ENCODE measurements around the gene IL9. TPM values are rescaled to one million over a fixed set of nuclear protein-coding genes. Genes with fewer than 3 reads are reported as not detected.

IL9 gene
- total and polyA plus RNA-seq, 2 of the 4 experiments (the other 2 are of a cell fraction) = not detected

DNA sequence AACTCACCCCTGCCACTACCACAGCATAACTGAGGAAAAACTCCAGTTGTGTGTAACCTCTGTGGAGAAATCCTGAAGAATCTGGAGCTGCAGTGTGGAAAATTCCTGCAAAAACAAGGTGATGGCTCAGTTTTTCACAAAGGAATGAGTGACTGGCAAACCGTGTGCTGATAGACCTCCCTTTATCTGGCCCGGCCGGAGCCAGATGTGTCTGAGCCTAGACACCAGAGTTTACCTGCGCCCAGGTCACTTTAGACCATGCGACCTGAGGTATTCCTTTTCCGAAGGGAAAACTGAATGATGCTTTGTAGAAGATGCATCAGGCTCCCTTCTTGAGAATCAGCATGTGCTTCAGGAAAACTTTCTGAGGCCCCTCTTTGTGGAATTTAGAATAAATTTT is 45.0 kb downstream of the IL9 start:
- no peaks in the 10 kb centered on the region; the same call in 1 of the 2 replicates for H3K27me3 ChIP-seq (ENCODE audit: control insufficient read depth, insufficient read depth, low read length)
- no peak overlapping the region for H2BK20ac ChIP-seq (ENCODE audit: low read depth, low read length)
- dilution Hi-C loops (cut with HindIII; ENCODE audit: low sequenced_read_pairs, unreplicated experiment) = no loop called here
- no peak overlapping the region for H2AK5ac ChIP-seq (ENCODE audit: low read depth, low read length)
- no peaks in the 10 kb centered on the region for H4K20me1 ChIP-seq (ENCODE audit: insufficient read depth, low read length)
- no peak overlapping the region for H4K5ac ChIP-seq (ENCODE audit: low read depth, low read length)
- H3K79me1 ChIP-seq (ENCODE audit: low read depth in 1 of 2, low read length in 2 of 2) = no peaks in the 10 kb centered on the region
- no peak overlapping the region for H3K9ac ChIP-seq (ENCODE audit: low read depth, low read length)
- in situ Hi-C loops (cut with MboI; ENCODE audit: low sequenced_read_pairs) = no loop called here
- no peaks in the 10 kb centered on the region for H3K9me1 ChIP-seq (ENCODE audit: insufficient read depth, low read length)
- ATAC-seq (ENCODE audit: low read depth) = no peak
- H3K18ac ChIP-seq (ENCODE audit: low read depth, low read length) = no peak overlapping the region
- WGBS, 2 experiments (ENCODE audit: extremely low coverage in 2 of 2, insufficient read length in 1 of 2) = 60% methylated on average over 2 of the region's 6 CpGs; no CpG with 5 or more reads in 1 of the 2 experiments
- H3K23ac ChIP-seq (ENCODE audit: low read depth, low read length) = no peak overlapping the region
- H3K9me3 ChIP-seq (ENCODE audit: control insufficient read depth, insufficient read depth, low read length) = no peaks in the 10 kb centered on the region
- no peak overlapping the region for H2AFZ ChIP-seq (replicated peaks; ENCODE audit: low read length, poor library complexity)
- H4K8ac ChIP-seq (ENCODE audit: low read depth in 2 of 2, low read length in 2 of 2) = no peak overlapping the region
- no peak overlapping the region for H2BK120ac ChIP-seq (ENCODE audit: low read depth, low read length)
- H3K4me1 ChIP-seq (ENCODE audit: control insufficient read depth, insufficient read depth, low read length) = no peaks in the 10 kb centered on the region
- ChIA-PET CTCF (no interaction called here), POLR2A (ENCODE audit: unreplicated experiment) (no interaction called here)
- H2BK5ac ChIP-seq (ENCODE audit: low read depth, low read length, poor library complexity, severe bottlenecking) = no peak overlapping the region
- BruUV-seq (replicated peaks) = no TSS peak
- no peak overlapping the region for H2BK15ac ChIP-seq (ENCODE audit: low read depth, low read length)
- H3K4me3 ChIP-seq (ENCODE audit: insufficient read depth, low read depth, low read length) = no peak overlapping the region
- DNase-seq = no peak
- no peak overlapping the region for H4K91ac ChIP-seq (ENCODE audit: insufficient read depth, low read depth, low read length)
- TF ChIP-seq MAFK (IDR thresholded peaks at IDR 0.05; ENCODE audit: low read depth, low read length) (no peak), RCOR1 (IDR thresholded peaks at IDR 0.05; ENCODE audit: insufficient replicate concordance, low read length) (no peak)
- no peaks in the 10 kb centered on the region for H3K36me3 ChIP-seq (ENCODE audit: control insufficient read depth, insufficient read depth, low read length)
- no peak overlapping the region for H3K4me2 ChIP-seq (ENCODE audit: low read depth, low read length)
- no peak overlapping the region for H2AK9ac ChIP-seq (replicated peaks; ENCODE audit: low read depth, low read length, poor library complexity)
- no peak overlapping the region for H3K4ac ChIP-seq (ENCODE audit: low read depth, low read length)
- no peak overlapping the region for H3K27ac ChIP-seq (ENCODE audit: insufficient read depth, low read length)
- H3K14ac ChIP-seq (replicated peaks; ENCODE audit: low read depth, low read length) = no peak overlapping the region
- intact Hi-C loops (cut with micrococcal nuclease) = no loop called here
- H3K56ac ChIP-seq (ENCODE audit: extremely low read depth, insufficient read depth, low read length) = no peak overlapping the region

Measured in IMR-90 (cell line).